Fibroblast of upper back skin (primary cell): ENCODE results near the gene CIAO2B.
A peak's percentile ranks its signal among the peaks of the same experiment; 100 is the strongest.

Experiments
- DNase-seq: peaks from one replicate; pipeline ENCODE4 v3.0.0-alpha.2; 2013

The CIAO2B gene

GRCh38 chr16:66919569-66920298 lies 14.5 kb downstream of the CIAO2B start:
- DNase-seq, result no peak

GRCh38 chr16:66918803-66919568 lies 15.2 kb downstream of the CIAO2B start, which contains the start of gene CDH16:
TSS of gene CDH16 (minus strand) at chr16:66918885. CDS start at chr16:66918065, 820 bp downstream.
- DNase-seq, result no peak

GRCh38 chr16:66918355-66918754 lies 15.8 kb downstream of the CIAO2B start:
- DNase-seq, result no peak

GRCh38 chr16:66917741-66918140 lies 16.5 kb downstream of the CIAO2B start:
- DNase-seq, result no peak

- no peak for DNase-seq
Observed at GRCh38 chr16:66916518-66916917, 17.7 kb downstream of the CIAO2B start.

GRCh38 chr16:66915041-66915440 lies 19.2 kb downstream of the CIAO2B start:
- no peak for DNase-seq

GRCh38 chr16:66914541-66914940 lies 19.7 kb downstream of the CIAO2B start:
- DNase-seq, result no peak

GRCh38 chr16:66913711-66914110 lies 20.5 kb downstream of the CIAO2B start:
- DNase-seq, result no peak

- DNase-seq, result no peak
Observed at GRCh38 chr16:66913081-66913480, 21.1 kb downstream of the CIAO2B start.

DNA sequence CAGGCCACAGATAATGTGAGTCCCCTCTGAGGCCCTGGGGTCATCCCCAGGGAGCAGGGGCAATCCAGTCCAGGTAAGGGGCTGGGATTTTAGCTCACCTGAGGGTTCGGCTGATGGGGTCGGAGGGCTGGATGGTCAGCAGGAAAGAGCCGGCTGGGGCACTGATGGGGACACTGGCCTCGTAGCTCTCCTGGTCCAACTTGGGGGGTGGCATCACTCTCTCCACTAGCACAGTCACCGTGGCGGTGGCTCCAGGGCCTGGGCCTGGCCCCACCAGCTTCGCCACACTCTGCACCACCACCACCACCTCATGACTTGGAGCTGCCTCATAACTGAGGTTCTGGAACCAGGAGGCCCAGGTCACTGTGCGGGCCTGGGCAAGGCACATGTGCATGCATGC lies 22.4 kb downstream of the CIAO2B start:
- no peak for DNase-seq

DNA sequence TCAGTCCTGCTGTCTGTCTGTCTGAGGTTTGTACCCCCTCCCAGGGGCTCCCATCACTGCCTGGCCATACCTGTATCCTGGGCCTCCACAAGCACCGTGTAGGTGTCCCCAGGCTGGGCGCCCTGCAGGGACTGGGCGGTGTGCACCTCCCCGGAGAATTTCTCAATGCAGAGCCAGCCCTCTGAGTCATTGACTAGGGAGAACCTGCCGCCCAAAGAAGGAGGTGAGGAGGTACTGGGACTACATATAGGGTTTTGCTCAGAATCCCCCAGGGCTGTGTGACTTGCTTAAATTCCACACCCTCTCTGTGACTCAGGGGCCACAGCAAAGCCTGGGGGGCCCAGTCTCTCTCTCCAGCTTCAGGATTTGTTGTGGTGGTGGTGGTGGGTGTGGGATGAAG lies 23.1 kb downstream of the CIAO2B start:
- no peak for DNase-seq

GRCh38 chr16:66910175-66910940 lies 23.8 kb downstream of the CIAO2B start:
- DNase-seq, result no peak

DNA sequence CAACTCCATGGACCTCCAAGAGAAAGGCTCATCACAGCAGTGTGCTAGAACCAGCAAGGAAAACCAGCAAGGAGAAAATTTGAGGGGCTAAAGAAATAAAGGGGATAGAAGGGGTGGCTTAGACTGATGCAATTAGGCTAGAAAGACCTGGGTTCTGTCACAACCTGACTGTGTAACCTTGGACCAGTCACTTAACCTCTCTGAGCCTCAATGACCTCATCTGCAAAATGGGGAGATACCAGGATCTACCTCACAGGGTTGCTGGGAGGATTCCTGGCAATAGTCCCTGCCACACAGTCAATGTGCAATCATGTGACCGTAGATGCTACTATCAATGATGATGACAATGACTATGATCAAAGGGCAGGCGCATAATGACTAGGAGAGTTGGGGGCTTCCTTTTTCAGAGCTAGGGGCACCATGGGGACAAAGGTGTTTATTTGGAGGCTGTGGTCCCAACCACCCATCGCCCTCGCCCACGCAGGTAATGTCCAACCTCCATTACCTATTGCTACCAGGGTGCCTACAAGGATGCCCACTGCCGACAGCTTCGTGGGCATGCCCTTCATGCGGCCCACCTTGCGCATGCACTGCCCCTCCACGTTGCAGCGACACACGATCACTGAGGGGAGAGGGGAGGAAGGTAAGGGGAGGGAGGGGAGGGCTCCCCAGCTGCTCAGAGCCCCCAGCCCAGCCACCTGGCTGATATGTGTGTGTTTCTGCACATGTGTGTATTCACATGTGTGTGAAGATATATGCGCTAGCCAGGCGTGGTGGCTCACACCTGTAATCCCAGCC lies 25.2 kb downstream of the CIAO2B start:
- no peak for DNase-seq

- DNase-seq, result no peak
Observed at GRCh38 chr16:66908116-66908515, 26.1 kb downstream of the CIAO2B start.

- DNase-seq, result no peak
Observed at GRCh38 chr16:66906916-66907836, 27.0 kb downstream of the CIAO2B start.

GRCh38 chr16:66905633-66906539 lies 28.3 kb downstream of the CIAO2B start:
- peak; percentile 17 for DNase-seq

DNA sequence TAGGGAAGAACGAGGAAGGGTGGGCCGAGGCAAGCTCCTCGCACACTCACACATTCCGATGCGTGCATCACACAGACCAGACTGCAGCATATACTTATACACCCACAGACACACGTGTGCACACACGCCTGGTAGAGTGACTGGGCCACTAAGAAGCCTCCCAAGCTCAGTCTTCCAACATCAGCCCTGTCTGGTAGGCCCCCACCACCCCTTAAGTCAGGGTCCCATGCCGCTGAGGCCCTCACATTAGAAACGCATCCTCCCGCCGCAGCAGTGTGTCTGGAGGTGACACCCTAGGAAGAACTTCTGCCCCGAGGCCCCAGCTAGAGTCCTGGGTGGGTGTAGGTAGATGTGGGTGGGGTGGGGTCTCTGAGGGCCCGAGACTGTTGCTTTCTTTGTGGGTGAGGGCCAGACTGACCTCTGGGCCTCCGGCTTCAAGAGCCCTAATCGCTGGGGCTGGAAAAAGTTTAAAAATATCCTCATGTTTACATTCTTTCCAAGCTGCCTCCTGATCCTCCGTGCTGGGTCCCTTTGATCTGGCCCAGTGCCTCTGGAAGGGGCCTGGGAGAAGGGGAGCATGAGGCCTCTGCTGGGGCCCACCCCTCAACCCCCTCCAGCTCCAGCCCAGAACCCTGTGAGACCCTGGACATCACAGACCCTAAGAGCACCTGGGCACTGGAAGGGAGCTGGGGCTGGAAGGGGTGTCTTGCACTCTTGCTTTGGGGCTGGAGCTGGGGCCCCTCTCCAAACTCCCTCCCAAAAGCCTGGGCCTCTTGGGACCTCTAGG lies 29.2 kb downstream of the CIAO2B start:
- no peak for DNase-seq

DNA sequence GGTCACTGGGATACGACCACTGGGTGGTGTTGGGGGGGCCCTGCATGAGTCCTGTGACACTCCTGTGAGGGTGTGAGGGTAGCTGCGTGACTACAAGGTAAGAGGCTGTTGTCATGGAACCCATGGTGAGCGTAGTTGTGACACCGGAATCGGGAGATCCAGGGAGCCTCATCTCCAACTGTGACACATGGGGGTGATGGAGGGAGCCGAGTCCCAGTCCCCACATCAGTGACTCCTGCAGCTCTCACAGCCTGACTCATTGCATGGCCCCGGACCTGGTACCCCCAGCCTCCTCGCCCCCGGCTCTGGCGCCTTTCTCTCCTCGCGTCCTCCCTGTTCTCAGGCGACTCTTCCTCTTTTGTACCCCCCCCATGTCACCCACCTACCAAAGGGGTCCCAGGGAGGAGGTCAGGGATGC lies 29.8 kb downstream of the CIAO2B start:
- no peak for DNase-seq
